ENCODE data around the gene AKT2. TPM values are rescaled to one million over a fixed set of nuclear protein-coding genes. Genes with fewer than 3 reads are reported as not detected.

The AKT2 gene
- total RNA-seq, 1 experiment from 2014 or later = 80.6 TPM

GRCh38 chr19:40240332-40240731, 44.8 kb downstream of the AKT2 start:
- POLR2A ChIA-PET (ENCODE audit: unreplicated experiment) = no interaction called here
- CTCF ChIA-PET = no interaction called here
- no TSS peak for BruUV-seq (replicated peaks)

GRCh38 chr19:40239415-40240226, 45.5 kb downstream of the AKT2 start:
- TSS peak; percentile 24 for BruUV-seq (replicated peaks)
- TF ChIP-seq EZH2phosphoT487 (IDR thresholded peaks at IDR 0.05; ENCODE audit: borderline replicate concordance, low read length) = no peak
- TF ChIP-seq CTCF (conservative IDR thresholded peaks at IDR 0.05; ENCODE audit: low read depth, low read length) = no peak
- no peak for TF ChIP-seq EZH2 (IDR thresholded peaks at IDR 0.05; ENCODE audit: low read length, unreplicated experiment)
- H3K36me3 ChIP-seq (ENCODE audit: low read depth, low read length) = peaks cover 2% of the 10 kb centered on the region; the same call in 1 of the 2 replicates
- no peaks in the 10 kb centered on the region for H3F3A ChIP-seq (ENCODE audit: low read length, unreplicated experiment)
- no peaks in the 10 kb centered on the region for H3K9me2 ChIP-seq (replicated peaks; ENCODE audit: low read length)
- no peaks in the 10 kb centered on the region for H3K79me2 ChIP-seq (ENCODE audit: low read length)
- H3K27me3 ChIP-seq (ENCODE audit: low read length) = no peaks in the 10 kb centered on the region
- no peak overlapping the region for H3K9ac ChIP-seq (ENCODE audit: low read length)
- no peak overlapping the region for H2AFZ ChIP-seq (ENCODE audit: low read length)
- no peaks in the 10 kb centered on the region for H3K4me1 ChIP-seq (ENCODE audit: insufficient read depth, low read length)
- no peak overlapping the region for H3K4me3 ChIP-seq (ENCODE audit: low read length)
- H3K4me2 ChIP-seq (ENCODE audit: low read length) = no peak overlapping the region
- intact Hi-C loops (cut with micrococcal nuclease) = no loop called here
- ChIA-PET CTCF (no interaction called here), POLR2A (ENCODE audit: unreplicated experiment) (no interaction called here)
- no peaks in the 10 kb centered on the region for H4K20me1 ChIP-seq (ENCODE audit: low read length)
- no peak for DNase-seq
- H3K9me3 ChIP-seq (ENCODE audit: low read length) = no peaks in the 10 kb centered on the region
- no peak overlapping the region for H3K27ac ChIP-seq (ENCODE audit: low read length)
- no peak for ATAC-seq

More at GRCh38 chr19:40240332-40240731, 44.8 kb downstream of the AKT2 start:
- Histone ChIP-seq H3K79me2 (ENCODE audit: low read length) (no peaks in the 10 kb centered on the region), H3K9ac (ENCODE audit: low read length) (no peak overlapping the region), H2AFZ (ENCODE audit: low read length) (no peak overlapping the region), H4K20me1 (ENCODE audit: low read length) (no peaks in the 10 kb centered on the region), H3K27me3 (ENCODE audit: low read length) (no peaks in the 10 kb centered on the region), H3K36me3 (ENCODE audit: low read depth, low read length) (peaks cover 2% of the 10 kb centered on the region; the same call in 1 of the 2 replicates), H3F3A (ENCODE audit: low read length, unreplicated experiment) (no peaks in the 10 kb centered on the region), H3K4me1 (ENCODE audit: insufficient read depth, low read length) (no peaks in the 10 kb centered on the region), H3K4me3 (ENCODE audit: low read length) (no peak overlapping the region), H3K27ac (ENCODE audit: low read length) (no peak overlapping the region), H3K9me2 (replicated peaks; ENCODE audit: low read length) (no peaks in the 10 kb centered on the region), H3K9me3 (ENCODE audit: low read length) (no peaks in the 10 kb centered on the region), H3K4me2 (ENCODE audit: low read length) (no peak overlapping the region)
- DNase-seq (no peak), ATAC-seq (no peak)
- no peak for TF ChIP-seq EZH2phosphoT487 (IDR thresholded peaks at IDR 0.05; ENCODE audit: borderline replicate concordance, low read length)
- TF ChIP-seq EZH2 (IDR thresholded peaks at IDR 0.05; ENCODE audit: low read length, unreplicated experiment) = no peak
- TF ChIP-seq CTCF (conservative IDR thresholded peaks at IDR 0.05; ENCODE audit: low read depth, low read length) = no peak
- intact Hi-C loops (cut with micrococcal nuclease) = no loop called here

DNA sequence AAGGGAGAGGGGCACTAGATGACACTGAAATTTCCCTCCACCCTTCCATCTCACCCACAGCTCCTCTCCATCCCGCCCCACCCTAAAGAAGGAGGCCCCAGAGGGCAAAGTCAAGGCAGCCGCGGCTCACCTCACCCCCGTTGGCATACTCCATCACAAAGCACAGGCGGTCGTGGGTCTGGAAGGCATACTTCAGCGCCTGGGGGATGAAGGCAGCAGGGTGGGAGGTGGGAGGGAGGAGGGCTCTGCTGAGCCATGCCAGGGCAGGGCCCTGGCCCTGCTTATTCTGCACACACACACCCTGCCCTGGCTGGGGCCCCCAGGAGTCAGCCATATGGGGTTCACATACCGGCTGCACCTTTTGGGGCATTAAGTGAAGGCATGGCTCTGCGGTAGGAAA, 46.4 kb downstream of the AKT2 start:
- H3K36me3 ChIP-seq (ENCODE audit: low read depth, low read length) = peaks cover 2% of the 10 kb centered on the region; the same call in 1 of the 2 replicates
- no peak overlapping the region for H3K4me3 ChIP-seq (ENCODE audit: low read length)
- ATAC-seq = no peak
- no peaks in the 10 kb centered on the region for H4K20me1 ChIP-seq (ENCODE audit: low read length)
- H2AFZ ChIP-seq (ENCODE audit: low read length) = no peak overlapping the region
- no peaks in the 10 kb centered on the region for H3F3A ChIP-seq (ENCODE audit: low read length, unreplicated experiment)
- H3K79me2 ChIP-seq (ENCODE audit: low read length) = no peaks in the 10 kb centered on the region
- no peak for DNase-seq
- no peaks in the 10 kb centered on the region for H3K9me3 ChIP-seq (ENCODE audit: low read length)
- no peak overlapping the region for H3K9ac ChIP-seq (ENCODE audit: low read length)
- ChIA-PET POLR2A (ENCODE audit: unreplicated experiment) (no interaction called here), CTCF (no interaction called here)
- H3K9me2 ChIP-seq (replicated peaks; ENCODE audit: low read length) = no peaks in the 10 kb centered on the region
- H3K27me3 ChIP-seq (ENCODE audit: low read length) = no peaks in the 10 kb centered on the region
- TF ChIP-seq EZH2phosphoT487 (IDR thresholded peaks at IDR 0.05; ENCODE audit: borderline replicate concordance, low read length) (no peak), CTCF (conservative IDR thresholded peaks at IDR 0.05; ENCODE audit: low read depth, low read length) (no peak), EZH2 (IDR thresholded peaks at IDR 0.05; ENCODE audit: low read length, unreplicated experiment) (no peak)
- no peaks in the 10 kb centered on the region for H3K4me1 ChIP-seq (ENCODE audit: insufficient read depth, low read length)
- BruUV-seq (replicated peaks) = no TSS peak
- intact Hi-C loops (cut with micrococcal nuclease) = no loop called here
- no peak overlapping the region for H3K4me2 ChIP-seq (ENCODE audit: low read length)
- H3K27ac ChIP-seq (ENCODE audit: low read length) = no peak overlapping the region
